Ovary (tissue), 10 donors: ENCODE results near the gene AOC2. TPM values are rescaled to one million over a fixed set of nuclear protein-coding genes. Genes with fewer than 3 reads are reported as not detected.

ENCODE experiments used
- DNase-seq, 5 donors: peaks; one replicate each; pipeline ENCODE4 v3.0.0-alpha.2; 2019 to 2020
- H3K27ac ChIP-seq, 2 donors: fragments of 200-600 bp; one replicate each; pipeline versions ENCODE4 v1.5.1 to v1.8.0; 2019 to 2022
- H3K27me3 ChIP-seq: fragments of 200-600 bp; one replicate; pipeline ENCODE4 v1.8.0; 2022
- H3K36me3 ChIP-seq: fragments of 200-600 bp; sonication (generic); one replicate; pipeline ENCODE4 v1.5.1; 2019
- H3K4me1 ChIP-seq: one replicate; pipeline ENCODE4 v1.8.1; 2013; ENCODE audit warnings: mild to moderate bottlenecking, moderate library complexity; ENCODE audit not compliant: insufficient read depth
- H3K4me3 ChIP-seq: fragments of 200-600 bp; sonication (generic); one replicate; pipeline ENCODE4 v1.5.1; 2017
- H3K9me3 ChIP-seq, 2 donors: fragments of 200-600 bp in 1 of 2; sonication (generic) in 1 of 2; one replicate each; pipeline versions ENCODE4 v1.5.1 to v1.8.1; 2013 to 2019; ENCODE audit warnings: mild to moderate bottlenecking in 1 of 2, moderate library complexity in 1 of 2
- CTCF ChIP-seq, 3 donors: fragments of 450-650 bp in 2 of 3; fragments of 200-600 bp in 1 of 3; IDR thresholded peaks; one replicate each; pipeline versions ENCODE4 v1.5.1 to v1.8.0; 2016 to 2022; ENCODE audit warnings: antibody characterized with exemption in 3 of 3, mild to moderate bottlenecking in 1 of 3
- EP300 ChIP-seq: sonication (generic); formaldehyde crosslinking; IDR thresholded peaks from one replicate; pipeline ENCODE4 v1.6.1; 2017; ENCODE audit warnings: antibody characterized with exemption
- POLR2A ChIP-seq: fragments of 450-650 bp; IDR thresholded peaks from one replicate; pipeline ENCODE4 v1.6.1; 2017; ENCODE audit warnings: antibody characterized with exemption, mild to moderate bottlenecking, moderate library complexity
- WGBS, 3 donors: extraction: QIAGEN DNeasy Blood & Tissue Kit in 1 of 3; methylation state at CpG; one replicate each; pipeline versions ENCODE4 v1.1.5 to v1.1.7; 2013 to 2017; 5-methylcytosine and 5-hydroxymethylcytosine counted together
- intact Hi-C, 4 donors: fragments of 100-400 bp; cut with DNase I; formaldehyde crosslinking; loops; one replicate each; pipeline versions ENCODE4 v1.11.0 to v1.15.1; 2022 to 2023
- long read RNA-seq, 3 donors: library from polyadenylated mRNA in 2 of 3; unstranded in 2 of 3; transcript quantifications; one replicate each; pipeline ENCODE4 v2.0.0 and lab custom pipeline, GENCODE V29; 2021 to 2026
- polyA plus RNA-seq, 2 donors: library from polyadenylated mRNA; stranded (reverse); fragments of 200-250 nt in 1 of 2; fragments of 350-450 nt in 1 of 2; fragmentation: Illumina TruSeq in 1 of 2; extraction: RNeasy Lipid Tissue Mini Kit (QIAGEN cat#74804) in 1 of 2; gene quantifications; one replicate each; pipeline ENCODE4 v1.2.3, GENCODE V29; 2013 to 2014
- total RNA-seq, 7 donors: library from RNA; depleted of rRNA in 2 of 7; stranded (reverse); fragments of >200 nt in 2 of 7; fragmentation: NEBNext Ultra II Directional in 3 of 7; extraction: Animal tissue kit (Norgen Biotek cat#: 25700) in 3 of 7; gene quantifications; one replicate each; pipeline versions ENCODE4 v1.1.0 to v1.2.4, GENCODE V29; 2016 to 2023
- donor health status: DM: no; HTN: no; CAD: no; lungs with moderate emphysema.
- donor health status: DM: no; HTN: no; CAD: no.
- donor health status: Bipolar disorder and iron deficiency.
- donor health status: DM: yes; HTN: yes; CAD: no.
- donor health status: DM: no; HTN: no; CAD: no.
- donor health status: DM: yes; HTN: yes; CAD: no.

AOC2 gene, protein sequence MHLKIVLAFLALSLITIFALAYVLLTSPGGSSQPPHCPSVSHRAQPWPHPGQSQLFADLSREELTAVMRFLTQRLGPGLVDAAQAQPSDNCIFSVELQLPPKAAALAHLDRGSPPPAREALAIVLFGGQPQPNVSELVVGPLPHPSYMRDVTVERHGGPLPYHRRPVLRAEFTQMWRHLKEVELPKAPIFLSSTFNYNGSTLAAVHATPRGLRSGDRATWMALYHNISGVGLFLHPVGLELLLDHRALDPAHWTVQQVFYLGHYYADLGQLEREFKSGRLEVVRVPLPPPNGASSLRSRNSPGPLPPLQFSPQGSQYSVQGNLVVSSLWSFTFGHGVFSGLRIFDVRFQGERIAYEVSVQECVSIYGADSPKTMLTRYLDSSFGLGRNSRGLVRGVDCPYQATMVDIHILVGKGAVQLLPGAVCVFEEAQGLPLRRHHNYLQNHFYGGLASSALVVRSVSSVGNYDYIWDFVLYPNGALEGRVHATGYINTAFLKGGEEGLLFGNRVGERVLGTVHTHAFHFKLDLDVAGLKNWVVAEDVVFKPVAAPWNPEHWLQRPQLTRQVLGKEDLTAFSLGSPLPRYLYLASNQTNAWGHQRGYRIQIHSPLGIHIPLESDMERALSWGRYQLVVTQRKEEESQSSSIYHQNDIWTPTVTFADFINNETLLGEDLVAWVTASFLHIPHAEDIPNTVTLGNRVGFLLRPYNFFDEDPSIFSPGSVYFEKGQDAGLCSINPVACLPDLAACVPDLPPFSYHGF
- total RNA-seq, result 1 to 10 TPM in 6 of 7 donors, under 1 TPM in 1; 0.72 to 1.9 (median 1.3) TPM
- polyA plus RNA-seq, result 1 to 10 TPM in 1 of 2 donors, under 1 TPM in 1; 0.40 to 6.3 TPM
- long read RNA-seq, donor 1, partial matches to known transcripts, result 0 of 1 reads
- long read RNA-seq, donor 1, other reads (novel, unspliced or antisense), result 1 of 1 reads
- long read RNA-seq, donor 2, result 0 reads
- long read RNA-seq, donor 3, result 0 reads

GRCh38 chr17:42844271-42844670 is at the start of gene AOC2:
Gene AOC2, plus strand, starts transcription at chr17:42844580. Its CDS starts 47 bp downstream, at chr17:42844627.
- H3K27me3 ChIP-seq, result no peaks in the 10 kb centered on the region
- 27 to 47% (median 42%) methylated on average over 4 of the region's 4 CpGs for WGBS, 3 donors
- H3K4me1 ChIP-seq, result no peaks in the 10 kb centered on the region
- H3K36me3 ChIP-seq, result no peaks in the 10 kb centered on the region
- DNase-seq, result no peak
- no peak within 1 kb of the TSS for H3K4me3 ChIP-seq
- H3K9me3 ChIP-seq, result no peaks in the 10 kb centered on the region
- H3K27ac ChIP-seq, result no peak within 1 kb of the TSS
- intact Hi-C loops, result loop anchor here in 2 of 4 donors (5.0 to 10.0 kb wide), 2 partner anchors 93 to 151 kb away; partner anchors contain the start of gene RPL27 (in 1 of the 2)
- TF ChIP-seq EP300 (no peak), POLR2A (no peak), CTCF (IDR thresholded peaks at IDR 0.05) (no peak)

GRCh38 chr17:42795061-42795460 is 49.3 kb upstream of the AOC2 start:
- DNase-seq, result no peak
- TF ChIP-seq CTCF (IDR thresholded peaks at IDR 0.05) (no peak), POLR2A (no peak)
- no peak overlapping the region for H3K27ac ChIP-seq
- no peaks in the 10 kb centered on the region for H3K9me3 ChIP-seq
- WGBS, 3 donors, result 56 to 70% (median 58%) methylated on average over 4 of the region's 4 CpGs
- H3K36me3 ChIP-seq, result no peaks in the 10 kb centered on the region
- peaks cover 10% of the 10 kb centered on the region for H3K4me1 ChIP-seq
- no peak overlapping the region for H3K4me3 ChIP-seq
- intact Hi-C loops, result no loop called here
- H3K27me3 ChIP-seq, result no peaks in the 10 kb centered on the region

DNA sequence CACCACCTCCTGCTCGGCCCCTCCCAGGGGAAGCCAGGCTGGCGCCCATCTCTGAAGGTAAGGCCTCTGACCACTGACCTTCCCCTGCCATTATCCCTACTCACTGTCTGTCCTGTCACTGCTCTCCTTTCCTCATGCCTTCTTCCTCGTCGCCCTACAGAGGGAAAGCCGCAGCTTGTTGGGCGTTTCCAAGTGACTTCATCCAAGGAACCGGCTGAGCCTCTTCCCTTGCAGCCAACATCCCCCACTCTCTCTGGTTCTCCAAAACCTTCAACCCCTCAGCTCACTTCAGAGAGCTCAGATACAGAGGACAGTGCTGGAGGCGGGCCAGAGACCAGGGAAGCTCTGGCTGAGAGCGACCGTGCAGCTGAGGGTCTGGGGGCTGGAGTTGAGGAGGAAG is 48.9 kb upstream of the AOC2 start:
- Histone ChIP-seq H3K27ac (no peak overlapping the region), H3K9me3 (no peaks in the 10 kb centered on the region), H3K36me3 (no peaks in the 10 kb centered on the region), H3K4me1 (peaks cover 10% of the 10 kb centered on the region), H3K27me3 (no peaks in the 10 kb centered on the region), H3K4me3 (no peak overlapping the region)
- 79 to 83% (median 79%) methylated on average over 10 of the region's 10 CpGs for WGBS, 3 donors
- TF ChIP-seq CTCF (IDR thresholded peaks at IDR 0.05) (no peak), EP300 (no peak), POLR2A (no peak)
- intact Hi-C loops, result no loop called here
- DNase-seq, result no peak

GRCh38 chr17:42796066-42796758 is 48.2 kb upstream of the AOC2 start:
- intact Hi-C loops, result no loop called here
- Histone ChIP-seq H3K27ac (no peak overlapping the region), H3K4me1 (peaks cover 10% of the 10 kb centered on the region), H3K9me3 (no peaks in the 10 kb centered on the region), H3K27me3 (no peaks in the 10 kb centered on the region), H3K36me3 (no peaks in the 10 kb centered on the region), H3K4me3 (no peak overlapping the region)
- no peak for DNase-seq
- no peak for TF ChIP-seq POLR2A
- WGBS, 3 donors, result 85 to 91% (median 91%) methylated on average over 18 of the region's 18 CpGs
